Measurements from ENCODE around the gene TCP11.

DNA sequence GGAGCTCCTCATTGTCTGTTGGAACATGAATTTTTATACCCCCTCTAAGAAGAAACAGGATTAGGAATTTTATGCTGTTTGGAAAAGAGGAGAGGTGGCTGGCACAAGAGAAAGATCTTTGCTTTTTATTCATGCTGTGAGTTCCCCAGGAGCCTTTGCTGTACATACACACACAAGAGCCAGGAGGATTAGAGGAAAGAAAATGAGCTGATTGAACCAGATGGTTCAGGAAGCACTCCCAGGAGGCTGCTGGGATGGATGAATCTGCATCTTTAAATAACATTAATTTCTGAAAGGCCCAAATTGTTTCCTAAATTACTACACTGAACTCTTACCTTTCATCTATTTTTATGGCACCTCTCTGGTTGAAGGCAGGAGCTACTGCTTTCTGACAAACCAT, 20.1 kb upstream of the TCP11 start:
- TF ChIP-seq, protein P1, sequence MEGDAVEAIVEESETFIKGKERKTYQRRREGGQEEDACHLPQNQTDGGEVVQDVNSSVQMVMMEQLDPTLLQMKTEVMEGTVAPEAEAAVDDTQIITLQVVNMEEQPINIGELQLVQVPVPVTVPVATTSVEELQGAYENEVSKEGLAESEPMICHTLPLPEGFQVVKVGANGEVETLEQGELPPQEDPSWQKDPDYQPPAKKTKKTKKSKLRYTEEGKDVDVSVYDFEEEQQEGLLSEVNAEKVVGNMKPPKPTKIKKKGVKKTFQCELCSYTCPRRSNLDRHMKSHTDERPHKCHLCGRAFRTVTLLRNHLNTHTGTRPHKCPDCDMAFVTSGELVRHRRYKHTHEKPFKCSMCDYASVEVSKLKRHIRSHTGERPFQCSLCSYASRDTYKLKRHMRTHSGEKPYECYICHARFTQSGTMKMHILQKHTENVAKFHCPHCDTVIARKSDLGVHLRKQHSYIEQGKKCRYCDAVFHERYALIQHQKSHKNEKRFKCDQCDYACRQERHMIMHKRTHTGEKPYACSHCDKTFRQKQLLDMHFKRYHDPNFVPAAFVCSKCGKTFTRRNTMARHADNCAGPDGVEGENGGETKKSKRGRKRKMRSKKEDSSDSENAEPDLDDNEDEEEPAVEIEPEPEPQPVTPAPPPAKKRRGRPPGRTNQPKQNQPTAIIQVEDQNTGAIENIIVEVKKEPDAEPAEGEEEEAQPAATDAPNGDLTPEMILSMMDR (IDR thresholded peaks at IDR 0.05), result no peak
- TF ChIP-seq POLR2A (IDR thresholded peaks at IDR 0.05), result no peak

Data from Peyer's patch (tissue), 4 donors.